ENCODE data around the gene BSND. TPM values are rescaled to one million over a fixed set of nuclear protein-coding genes. Genes with fewer than 3 reads are reported as not detected.

Gene BSND
- total RNA-seq, 1 donor from 2014 or later: not detected

DNA sequence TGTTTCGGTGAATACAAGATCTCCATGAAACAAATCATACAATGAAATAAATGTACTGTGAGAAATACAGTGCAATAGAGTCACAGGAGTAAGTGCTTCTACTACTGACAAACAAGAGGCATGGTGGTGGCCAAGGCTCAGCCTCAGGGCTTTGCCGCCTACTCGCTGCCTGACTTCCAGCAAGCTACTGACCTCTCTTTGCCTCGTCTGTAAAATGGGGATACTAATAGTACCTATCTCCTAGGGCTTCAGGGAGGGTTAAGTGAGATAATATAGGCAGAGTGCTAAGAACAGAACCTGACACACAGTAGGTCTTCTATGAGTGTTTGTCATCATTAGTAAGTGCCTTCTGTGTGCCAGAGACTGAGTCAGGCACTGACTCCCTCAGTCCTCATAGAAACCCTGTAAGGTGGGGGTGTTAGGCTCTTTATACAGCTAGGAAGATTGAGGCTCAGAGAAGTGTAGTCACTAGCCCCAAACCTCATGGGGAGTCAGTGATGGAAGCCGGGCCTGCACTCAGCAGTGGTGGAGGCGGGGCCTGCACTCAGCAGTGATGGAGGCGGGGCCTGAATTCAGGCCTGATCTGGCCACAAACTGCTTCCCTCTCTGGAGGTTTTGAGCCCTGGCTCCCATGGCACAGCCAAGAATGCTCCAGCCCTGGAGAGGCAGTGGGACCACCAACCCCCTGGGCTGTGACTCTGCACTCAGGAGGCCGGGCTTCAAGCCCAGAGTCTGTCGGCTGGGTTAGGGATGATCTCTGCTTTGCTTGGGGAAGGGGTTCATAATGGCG is 6.8 kb downstream of the BSND start:
- TF ChIP-seq, protein P1, sequence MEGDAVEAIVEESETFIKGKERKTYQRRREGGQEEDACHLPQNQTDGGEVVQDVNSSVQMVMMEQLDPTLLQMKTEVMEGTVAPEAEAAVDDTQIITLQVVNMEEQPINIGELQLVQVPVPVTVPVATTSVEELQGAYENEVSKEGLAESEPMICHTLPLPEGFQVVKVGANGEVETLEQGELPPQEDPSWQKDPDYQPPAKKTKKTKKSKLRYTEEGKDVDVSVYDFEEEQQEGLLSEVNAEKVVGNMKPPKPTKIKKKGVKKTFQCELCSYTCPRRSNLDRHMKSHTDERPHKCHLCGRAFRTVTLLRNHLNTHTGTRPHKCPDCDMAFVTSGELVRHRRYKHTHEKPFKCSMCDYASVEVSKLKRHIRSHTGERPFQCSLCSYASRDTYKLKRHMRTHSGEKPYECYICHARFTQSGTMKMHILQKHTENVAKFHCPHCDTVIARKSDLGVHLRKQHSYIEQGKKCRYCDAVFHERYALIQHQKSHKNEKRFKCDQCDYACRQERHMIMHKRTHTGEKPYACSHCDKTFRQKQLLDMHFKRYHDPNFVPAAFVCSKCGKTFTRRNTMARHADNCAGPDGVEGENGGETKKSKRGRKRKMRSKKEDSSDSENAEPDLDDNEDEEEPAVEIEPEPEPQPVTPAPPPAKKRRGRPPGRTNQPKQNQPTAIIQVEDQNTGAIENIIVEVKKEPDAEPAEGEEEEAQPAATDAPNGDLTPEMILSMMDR (IDR thresholded peaks at IDR 0.05; ENCODE audit: insufficient read depth, low read length, severe bottlenecking): no peak
- DNase-seq (ENCODE audit: low read depth) (no peak), FAIRE-seq (no peak)
- Histone ChIP-seq H3K36me3 (ENCODE audit: control insufficient read depth, insufficient read depth, low read length) (no peaks in the 10 kb centered on the region), H3K4me3 (ENCODE audit: low read depth, low read length) (no peak overlapping the region), H3K27me3 (ENCODE audit: control insufficient read depth, insufficient read depth, low read length) (peaks cover 1% of the 10 kb centered on the region)

DNA sequence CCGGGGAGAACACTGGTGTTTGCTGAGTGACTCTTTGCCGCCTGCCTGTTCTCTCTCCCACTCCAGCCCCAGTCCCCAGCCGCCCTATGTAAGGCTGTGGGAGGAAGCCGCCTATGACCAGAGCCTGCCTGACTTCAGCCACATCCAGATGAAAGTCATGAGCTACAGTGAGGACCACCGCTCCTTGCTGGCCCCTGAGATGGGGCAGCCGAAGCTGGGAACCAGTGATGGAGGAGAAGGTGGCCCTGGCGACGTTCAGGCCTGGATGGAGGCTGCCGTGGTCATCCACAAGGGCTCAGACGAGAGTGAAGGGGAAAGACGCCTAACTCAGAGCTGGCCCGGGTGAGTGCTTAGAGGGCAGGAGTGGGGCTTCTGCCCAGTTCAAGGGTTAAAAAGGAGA is 8.2 kb downstream of the BSND start:
- TF ChIP-seq, protein P1 (IDR thresholded peaks at IDR 0.05; ENCODE audit: insufficient read depth, low read length, severe bottlenecking): no peak
- DNase-seq (ENCODE audit: low read depth): no peak
- FAIRE-seq: no peak

DNA sequence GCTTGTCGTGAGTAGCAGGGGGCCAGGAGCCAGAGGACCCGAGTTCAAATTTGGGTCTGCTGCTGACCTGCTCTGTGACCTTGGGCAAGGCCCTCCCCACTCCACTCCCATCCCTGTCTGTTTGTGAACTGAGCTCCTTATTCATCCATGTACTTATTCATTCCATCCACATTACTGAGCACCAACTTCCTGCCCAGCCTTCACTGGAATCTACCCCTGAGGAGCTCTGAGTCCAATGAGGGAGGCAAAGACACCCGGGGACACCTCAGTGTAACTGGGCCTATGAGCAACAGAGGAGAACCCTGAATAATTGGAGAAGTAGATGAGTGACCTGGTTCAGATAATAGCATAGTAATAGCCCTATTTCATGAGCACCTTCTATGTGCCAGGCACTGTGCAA is 8.9 kb downstream of the BSND start:
- FAIRE-seq (peak; percentile 94), DNase-seq (ENCODE audit: low read depth) (peak; percentile 86)
- Histone ChIP-seq H3K36me3 (ENCODE audit: control insufficient read depth, insufficient read depth, low read length) (no peaks in the 10 kb centered on the region), H3K27me3 (ENCODE audit: control insufficient read depth, insufficient read depth, low read length) (no peaks in the 10 kb centered on the region), H3K4me3 (ENCODE audit: low read depth, low read length) (no peak overlapping the region)
- TF ChIP-seq, protein P1 (IDR thresholded peaks at IDR 0.05; ENCODE audit: insufficient read depth, low read length, severe bottlenecking): no peak

More for the DNA sequence above, 8.2 kb downstream of the BSND start:
- Histone ChIP-seq H3K36me3 (ENCODE audit: control insufficient read depth, insufficient read depth, low read length) (no peaks in the 10 kb centered on the region), H3K4me3 (ENCODE audit: low read depth, low read length) (no peak overlapping the region), H3K27me3 (ENCODE audit: control insufficient read depth, insufficient read depth, low read length) (peaks cover 1% of the 10 kb centered on the region)

DNA sequence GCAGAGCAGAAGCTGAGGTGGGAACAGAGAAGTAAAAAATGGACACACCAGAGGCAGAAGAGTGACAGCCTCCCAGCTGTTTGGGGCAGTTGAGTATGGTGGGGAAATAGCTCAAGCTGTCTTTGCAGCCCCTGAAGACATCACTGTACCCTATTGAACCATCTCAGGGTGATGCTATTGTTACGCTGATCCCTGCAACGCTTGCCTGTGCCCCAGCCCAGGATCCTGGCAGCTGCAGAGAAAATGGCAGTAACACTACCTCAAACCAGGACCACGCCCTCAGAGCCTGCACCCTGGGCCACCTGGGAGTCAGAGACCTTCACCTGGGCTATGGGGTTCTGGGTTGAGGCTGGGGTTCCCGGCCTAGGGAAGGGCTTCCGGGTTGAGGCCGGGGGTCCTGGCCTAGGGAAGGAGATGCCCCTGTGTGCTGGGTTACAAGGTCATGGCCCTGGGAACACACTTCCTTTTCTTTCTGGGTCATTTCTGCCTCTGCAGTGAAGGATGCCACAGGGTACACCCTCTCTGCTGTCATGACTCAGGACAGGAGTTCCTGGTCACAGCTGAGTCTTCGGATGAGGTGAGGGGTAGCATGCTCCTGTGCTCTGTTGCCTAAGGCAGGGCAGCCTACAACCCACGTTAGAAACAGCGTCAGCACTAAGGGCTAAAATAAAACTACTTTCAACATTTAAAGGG is 11.6 kb downstream of the BSND start:
- Histone ChIP-seq H3K4me3 (ENCODE audit: low read depth, low read length) (no peak overlapping the region), H3K36me3 (ENCODE audit: control insufficient read depth, insufficient read depth, low read length) (no peaks in the 10 kb centered on the region), H3K27me3 (ENCODE audit: control insufficient read depth, insufficient read depth, low read length) (no peaks in the 10 kb centered on the region)
- FAIRE-seq: no peak
- DNase-seq (ENCODE audit: low read depth): no peak
- TF ChIP-seq, protein P1 (IDR thresholded peaks at IDR 0.05; ENCODE audit: insufficient read depth, low read length, severe bottlenecking): no peak

DNA sequence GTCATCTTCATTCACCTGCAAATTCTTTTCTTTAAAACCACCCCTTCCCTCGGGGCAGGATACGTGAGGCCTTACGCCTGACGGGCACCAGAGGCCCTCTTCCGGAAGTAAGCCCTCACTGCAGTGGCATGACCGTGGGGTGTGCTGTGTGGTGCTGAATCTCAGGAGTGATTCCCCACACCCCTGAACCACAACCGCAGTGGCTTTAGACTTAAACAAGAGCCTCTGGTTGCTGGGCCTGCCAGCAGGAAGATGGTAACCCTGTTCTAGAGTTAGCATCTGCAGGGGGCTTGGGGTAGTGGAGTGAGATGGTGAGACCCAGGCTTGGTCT is 12.1 kb downstream of the BSND start:
- FAIRE-seq: no peak
- DNase-seq (ENCODE audit: low read depth): no peak
- TF ChIP-seq, protein P1 (IDR thresholded peaks at IDR 0.05; ENCODE audit: insufficient read depth, low read length, severe bottlenecking): no peak

More for the DNA sequence above, 12.1 kb downstream of the BSND start:
- H3K36me3 ChIP-seq (ENCODE audit: control insufficient read depth, insufficient read depth, low read length): no peaks in the 10 kb centered on the region
- H3K27me3 ChIP-seq (ENCODE audit: control insufficient read depth, insufficient read depth, low read length): no peaks in the 10 kb centered on the region
- no peak overlapping the region for H3K4me3 ChIP-seq (ENCODE audit: low read depth, low read length)

Measured in bronchial epithelial cell (primary cell).